GM23338 (cell line): Measurements from ENCODE around the gene TRAPPC3L.

ENCODE experiments used
- EZH2 ChIP-seq: fragments of 200-600 bp; sonication (generic); IDR thresholded peaks from one replicate; pipeline ENCODE4 v1.8.0; 2017; ENCODE audit warnings: antibody characterized with exemption, mild to moderate bottlenecking, low read depth; ENCODE audit not compliant: unreplicated experiment
- EZH2phosphoT487 ChIP-seq: fragments of 200-600 bp; sonication (generic); IDR thresholded peaks from one replicate; pipeline ENCODE4 v1.8.1; 2018; ENCODE audit warnings: antibody characterized with exemption; ENCODE audit not compliant: unreplicated experiment
- JUNB ChIP-seq: IDR thresholded peaks from one replicate; pipeline ENCODE4 v1.6.1; 2016; ENCODE audit warnings: antibody characterized with exemption; ENCODE audit not compliant: unreplicated experiment
- NANOG ChIP-seq: IDR thresholded peaks from 2 replicates; pipeline ENCODE4 v1.6.1; 2016; ENCODE audit warnings: antibody characterized with exemption, borderline replicate concordance
- POLR2AphosphoS5 ChIP-seq: IDR thresholded peaks from 2 replicates; pipeline ENCODE4 v1.6.1; 2016; ENCODE audit warnings: antibody characterized with exemption, low read depth
- REST ChIP-seq: IDR thresholded peaks from one replicate; pipeline ENCODE4 v1.6.1; 2018; ENCODE audit warnings: antibody characterized with exemption; ENCODE audit not compliant: unreplicated experiment
- STAT1 ChIP-seq: IDR thresholded peaks from one replicate; pipeline ENCODE4 v1.6.1; 2016; ENCODE audit warnings: antibody characterized with exemption; ENCODE audit not compliant: unreplicated experiment
- TF ChIP-seq, protein P1 (sequence below), 2 experiments: fragments of 200-600 bp in 1 of 2; sonication (generic) in 1 of 2; conservative IDR thresholded peaks; 2 replicates each; pipeline versions ENCODE4 v1.5.1 to v1.6.1; 2016 to 2017; ENCODE audit warnings: antibody characterized with exemption in 2 of 2, low read depth in 2 of 2, mild to moderate bottlenecking in 2 of 2, moderate library complexity in 1 of 2

GRCh38 chr6:116547358-116547757, 1.9 kb upstream of the TRAPPC3L start:
- no peak for TF ChIP-seq EZH2phosphoT487
- TF ChIP-seq, protein P1, sequence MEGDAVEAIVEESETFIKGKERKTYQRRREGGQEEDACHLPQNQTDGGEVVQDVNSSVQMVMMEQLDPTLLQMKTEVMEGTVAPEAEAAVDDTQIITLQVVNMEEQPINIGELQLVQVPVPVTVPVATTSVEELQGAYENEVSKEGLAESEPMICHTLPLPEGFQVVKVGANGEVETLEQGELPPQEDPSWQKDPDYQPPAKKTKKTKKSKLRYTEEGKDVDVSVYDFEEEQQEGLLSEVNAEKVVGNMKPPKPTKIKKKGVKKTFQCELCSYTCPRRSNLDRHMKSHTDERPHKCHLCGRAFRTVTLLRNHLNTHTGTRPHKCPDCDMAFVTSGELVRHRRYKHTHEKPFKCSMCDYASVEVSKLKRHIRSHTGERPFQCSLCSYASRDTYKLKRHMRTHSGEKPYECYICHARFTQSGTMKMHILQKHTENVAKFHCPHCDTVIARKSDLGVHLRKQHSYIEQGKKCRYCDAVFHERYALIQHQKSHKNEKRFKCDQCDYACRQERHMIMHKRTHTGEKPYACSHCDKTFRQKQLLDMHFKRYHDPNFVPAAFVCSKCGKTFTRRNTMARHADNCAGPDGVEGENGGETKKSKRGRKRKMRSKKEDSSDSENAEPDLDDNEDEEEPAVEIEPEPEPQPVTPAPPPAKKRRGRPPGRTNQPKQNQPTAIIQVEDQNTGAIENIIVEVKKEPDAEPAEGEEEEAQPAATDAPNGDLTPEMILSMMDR (conservative IDR thresholded peaks at IDR 0.05; ENCODE audit: low read depth in 2 of 2), result no peak
- no peak for TF ChIP-seq REST
- TF ChIP-seq EZH2, result no peak
- TF ChIP-seq JUNB, result no peak
- no peak for TF ChIP-seq POLR2AphosphoS5
- no peak for TF ChIP-seq NANOG
- TF ChIP-seq STAT1, result no peak
